ENCODE data around the gene SERPINB6. TPM values are rescaled to one million over a fixed set of nuclear protein-coding genes. Genes with fewer than 3 reads are reported as not detected.
A peak's percentile ranks its signal among the peaks of the same experiment; 100 is the strongest.
"Not testable (repeated sequence)": the region's sequence is repeated elsewhere in the genome, so short reads cannot be mapped to it uniquely, and the experiment has no call there.

SERPINB6 gene
- total RNA-seq, 1 donor, result 58.4 TPM

DNA sequence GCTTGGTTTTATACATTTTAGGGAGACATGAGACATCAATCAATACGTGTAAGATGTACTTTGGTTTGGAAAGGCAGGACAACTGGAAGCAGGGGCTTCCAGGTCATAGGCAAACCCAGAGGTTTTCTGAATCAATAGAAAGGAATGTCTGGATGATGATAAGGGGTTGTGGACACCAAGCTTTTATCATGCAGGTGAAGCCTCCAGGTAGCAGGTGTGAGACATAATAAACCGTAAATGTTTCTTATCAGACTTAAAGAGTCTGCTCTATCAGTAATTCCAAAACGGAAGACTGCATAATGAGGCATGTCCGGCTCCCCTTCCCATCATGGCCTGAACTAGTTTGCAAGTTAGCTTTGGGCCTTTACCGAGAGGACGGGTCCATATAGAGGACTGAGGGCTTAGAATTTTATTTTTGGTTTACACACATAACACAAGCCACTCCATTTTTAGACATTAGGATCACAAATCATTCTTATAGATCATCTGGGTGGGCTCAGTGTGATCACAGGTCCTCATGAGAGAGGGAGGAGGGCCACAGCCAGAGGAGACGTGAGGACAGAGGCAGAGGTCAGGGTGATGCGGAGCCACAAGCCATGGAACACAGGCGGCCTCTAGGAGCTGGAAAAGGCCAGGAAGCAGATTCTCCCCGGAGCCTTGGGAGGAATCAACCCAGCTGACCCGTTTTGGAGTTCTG is 57.6 kb downstream of the SERPINB6 start:
- no peaks in the 10 kb centered on the region for H3K27me3 ChIP-seq (ENCODE audit: insufficient read depth, low read length)
- no peak overlapping the region for H3K4me3 ChIP-seq (ENCODE audit: low read length)
- peaks cover 32% of the 10 kb centered on the region for H3K4me1 ChIP-seq (ENCODE audit: insufficient read depth, low read length)
- H3K9me3 ChIP-seq (ENCODE audit: low read depth, low read length), result no peaks in the 10 kb centered on the region

DNA sequence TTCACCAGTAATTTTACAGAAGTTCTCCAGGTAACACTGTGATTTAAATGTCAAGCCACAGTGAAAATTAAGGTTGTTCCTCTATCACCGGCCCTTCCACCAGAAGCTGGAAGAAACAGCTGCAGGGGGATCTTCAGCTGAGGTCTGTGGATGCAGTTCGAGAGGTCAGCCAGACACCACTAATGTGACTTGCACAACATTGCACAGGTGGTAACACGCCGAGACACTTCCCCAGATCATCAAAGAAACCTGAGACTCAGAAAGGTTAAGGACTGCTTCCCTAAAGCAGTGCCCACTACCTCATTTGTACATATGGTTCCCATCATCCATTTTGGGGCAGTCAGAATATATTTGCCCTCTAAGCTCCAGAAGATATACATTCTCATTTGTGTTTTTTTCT is 60.2 kb downstream of the SERPINB6 start:
- Histone ChIP-seq H3K9me3 (ENCODE audit: low read depth, low read length) (no peaks in the 10 kb centered on the region), H3K27me3 (ENCODE audit: insufficient read depth, low read length) (no peaks in the 10 kb centered on the region), H3K4me1 (ENCODE audit: insufficient read depth, low read length) (peaks cover 29% of the 10 kb centered on the region), H3K4me3 (ENCODE audit: low read length) (no peak overlapping the region)

DNA sequence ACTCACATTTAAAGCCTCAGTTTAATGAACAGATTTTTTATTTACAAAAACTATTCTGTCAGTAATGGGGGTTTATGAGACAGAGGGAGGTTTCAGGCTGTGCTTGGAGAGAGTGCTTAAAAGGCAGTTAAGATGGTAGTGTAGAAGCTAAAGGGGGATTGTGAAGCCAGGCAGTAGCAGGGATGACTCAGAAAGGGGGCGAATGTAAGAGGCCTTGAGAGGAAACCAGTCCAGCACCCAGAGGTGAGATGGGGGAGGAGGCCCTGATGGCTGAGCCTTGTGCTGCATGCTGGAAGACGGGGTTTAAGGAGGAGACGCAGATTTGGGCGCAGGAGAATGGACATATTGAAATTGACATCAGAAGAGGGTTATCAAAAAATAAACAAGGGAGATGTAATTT is 61.6 kb downstream of the SERPINB6 start:
- Histone ChIP-seq H3K27me3 (ENCODE audit: insufficient read depth, low read length) (no peaks in the 10 kb centered on the region), H3K4me1 (ENCODE audit: insufficient read depth, low read length) (peaks cover 29% of the 10 kb centered on the region), H3K4me3 (ENCODE audit: low read length) (no peak overlapping the region), H3K9me3 (ENCODE audit: low read depth, low read length) (no peaks in the 10 kb centered on the region)

DNA sequence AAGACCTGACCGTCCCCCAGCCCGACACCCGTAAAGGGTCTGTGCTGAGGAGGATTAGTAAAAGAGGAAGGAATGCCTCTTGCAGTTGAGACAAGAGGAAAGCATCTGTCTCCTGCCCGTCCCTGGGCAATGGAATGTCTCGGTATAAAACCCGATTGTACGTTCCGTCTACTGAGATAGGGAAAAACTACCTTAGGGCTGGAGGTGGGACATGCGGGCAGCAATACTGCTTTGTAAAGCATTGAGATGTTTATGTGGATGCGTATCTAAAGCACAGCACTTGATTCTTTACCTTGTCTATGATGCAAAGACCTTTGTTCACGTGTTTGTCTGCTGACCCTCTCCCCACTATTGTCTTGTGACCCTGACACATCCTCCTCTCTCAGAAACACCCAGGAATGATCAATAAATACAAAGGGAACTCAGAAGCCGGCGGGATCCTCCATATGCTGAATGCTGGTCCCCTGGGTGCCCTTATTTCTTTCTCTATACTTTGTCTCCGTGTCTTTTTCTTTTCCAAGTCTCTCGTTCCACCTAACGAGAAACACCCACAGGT is 62.2 kb downstream of the SERPINB6 start:
- peaks cover 29% of the 10 kb centered on the region for H3K4me1 ChIP-seq (ENCODE audit: insufficient read depth, low read length)
- H3K27me3 ChIP-seq (ENCODE audit: insufficient read depth, low read length); H3K4me3 ChIP-seq (ENCODE audit: low read length); H3K9me3 ChIP-seq (ENCODE audit: low read depth, low read length): not testable (repeated sequence)

DNA sequence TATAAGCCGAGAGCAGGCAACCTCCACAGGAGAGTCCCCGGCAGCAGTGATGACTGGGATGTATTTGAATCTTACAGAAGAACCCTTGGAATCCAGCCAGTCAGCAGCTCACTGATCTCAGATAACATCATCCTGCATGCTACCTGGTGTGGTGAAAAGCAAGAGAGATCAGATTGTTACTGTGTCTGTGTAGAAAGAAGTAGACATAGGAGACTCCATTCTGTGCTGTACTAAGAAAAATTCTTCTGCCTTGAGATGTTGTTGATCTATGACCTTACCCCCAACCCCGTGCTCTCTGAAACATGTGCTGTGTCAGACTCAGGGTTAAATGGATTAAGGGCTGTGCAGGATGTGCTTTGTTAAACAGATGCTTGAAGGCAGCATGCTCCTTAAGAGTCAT is 62.9 kb downstream of the SERPINB6 start:
- not testable (repeated sequence) for H3K9me3 ChIP-seq (ENCODE audit: low read depth, low read length); H3K27me3 ChIP-seq (ENCODE audit: insufficient read depth, low read length); H3K4me3 ChIP-seq (ENCODE audit: low read length)
- H3K4me1 ChIP-seq (ENCODE audit: insufficient read depth, low read length), result peaks cover 29% of the 10 kb centered on the region

DNA sequence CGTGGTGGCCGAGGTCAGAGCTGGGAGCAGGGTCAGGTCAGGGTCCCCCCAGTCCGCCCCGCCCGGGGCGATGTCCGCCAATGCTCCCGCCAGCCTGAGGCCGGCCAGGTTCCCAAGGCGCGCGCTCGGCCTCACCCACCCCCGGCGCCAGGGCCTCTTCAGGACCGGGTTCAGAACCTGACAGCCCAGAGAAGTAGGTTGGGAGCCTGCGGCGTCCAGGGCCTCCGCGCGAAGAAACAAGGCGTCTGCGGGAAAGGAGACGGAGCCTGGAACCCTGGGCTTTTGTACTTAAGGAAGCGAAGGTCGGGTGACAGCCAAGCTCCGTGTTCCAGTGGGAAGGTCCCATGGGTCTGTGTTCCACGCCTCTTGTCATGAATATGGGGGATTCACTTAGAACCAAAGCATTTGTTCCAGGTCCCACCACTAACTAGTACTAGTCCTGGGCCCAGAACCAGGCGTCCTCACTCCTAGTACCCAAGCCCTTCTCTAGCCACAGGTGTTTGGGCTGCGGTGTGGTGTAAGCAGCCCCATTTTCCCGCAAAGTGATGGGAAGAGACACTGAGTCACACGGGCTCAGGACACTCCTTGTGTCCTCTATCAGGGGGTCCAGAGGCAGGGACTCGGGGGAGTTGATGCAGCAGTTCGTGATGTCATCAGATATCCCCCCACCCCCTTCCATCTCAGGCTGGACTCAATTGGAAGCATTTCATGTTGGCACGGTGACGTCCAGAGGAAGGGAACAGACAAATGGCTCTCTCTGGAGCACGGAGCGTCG is 67.8 kb downstream of the SERPINB6 start:
- H3K4me1 ChIP-seq (ENCODE audit: insufficient read depth, low read length), result peaks cover 39% of the 10 kb centered on the region

DNA sequence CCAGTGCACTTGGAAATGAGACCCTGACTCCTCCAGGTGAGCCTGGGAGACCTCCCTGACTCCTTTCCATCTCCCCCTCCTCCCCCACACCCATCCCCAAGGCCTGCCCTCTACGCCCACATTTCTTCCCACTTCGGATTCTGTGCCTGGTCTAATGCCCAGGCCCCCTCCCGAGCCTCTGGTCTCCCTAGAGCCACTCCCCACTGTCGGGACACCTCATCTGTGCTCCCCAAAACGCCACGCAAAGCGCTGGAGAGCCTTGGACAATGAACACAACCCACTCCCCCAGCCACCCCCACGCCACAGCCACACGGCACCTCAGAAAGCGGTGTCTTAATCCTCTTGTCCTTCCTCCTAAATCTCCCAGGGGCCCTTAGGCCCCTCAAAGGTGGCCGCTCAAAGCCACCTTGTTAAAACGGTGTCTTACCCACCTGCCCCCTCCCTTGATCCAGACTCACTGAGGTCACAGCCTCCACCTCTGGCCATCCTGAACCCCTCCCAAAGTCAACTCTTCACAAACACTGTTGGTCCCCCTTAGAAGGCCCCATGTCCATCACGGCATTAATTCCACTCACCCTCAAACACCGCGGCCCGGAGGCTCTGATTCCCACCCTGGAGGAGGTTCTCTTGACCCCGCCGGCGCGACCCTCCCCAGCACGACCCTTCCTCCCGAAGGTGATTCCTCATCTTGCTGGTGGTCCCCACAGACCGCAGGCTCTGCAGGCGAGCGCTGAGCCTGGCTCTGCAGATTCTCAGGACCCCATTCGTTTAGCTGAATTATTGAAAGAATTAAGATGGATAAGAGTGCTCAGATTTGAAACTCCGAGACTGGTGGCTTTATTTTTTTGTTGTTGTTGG is 69.5 kb downstream of the SERPINB6 start:
- peaks cover 54% of the 10 kb centered on the region for H3K4me1 ChIP-seq (ENCODE audit: insufficient read depth, low read length)
- not testable (repeated sequence) for H3K9me3 ChIP-seq (ENCODE audit: low read depth, low read length); H3K27me3 ChIP-seq (ENCODE audit: insufficient read depth, low read length)
- peak overlapping the region; percentile 81 for H3K4me3 ChIP-seq (ENCODE audit: low read length)

More for the DNA sequence above, 67.8 kb downstream of the SERPINB6 start:
- H3K9me3 ChIP-seq (ENCODE audit: low read depth, low read length); H3K27me3 ChIP-seq (ENCODE audit: insufficient read depth, low read length): not testable (repeated sequence)
- peak overlapping the region; percentile 81 for H3K4me3 ChIP-seq (ENCODE audit: low read length)

DNA sequence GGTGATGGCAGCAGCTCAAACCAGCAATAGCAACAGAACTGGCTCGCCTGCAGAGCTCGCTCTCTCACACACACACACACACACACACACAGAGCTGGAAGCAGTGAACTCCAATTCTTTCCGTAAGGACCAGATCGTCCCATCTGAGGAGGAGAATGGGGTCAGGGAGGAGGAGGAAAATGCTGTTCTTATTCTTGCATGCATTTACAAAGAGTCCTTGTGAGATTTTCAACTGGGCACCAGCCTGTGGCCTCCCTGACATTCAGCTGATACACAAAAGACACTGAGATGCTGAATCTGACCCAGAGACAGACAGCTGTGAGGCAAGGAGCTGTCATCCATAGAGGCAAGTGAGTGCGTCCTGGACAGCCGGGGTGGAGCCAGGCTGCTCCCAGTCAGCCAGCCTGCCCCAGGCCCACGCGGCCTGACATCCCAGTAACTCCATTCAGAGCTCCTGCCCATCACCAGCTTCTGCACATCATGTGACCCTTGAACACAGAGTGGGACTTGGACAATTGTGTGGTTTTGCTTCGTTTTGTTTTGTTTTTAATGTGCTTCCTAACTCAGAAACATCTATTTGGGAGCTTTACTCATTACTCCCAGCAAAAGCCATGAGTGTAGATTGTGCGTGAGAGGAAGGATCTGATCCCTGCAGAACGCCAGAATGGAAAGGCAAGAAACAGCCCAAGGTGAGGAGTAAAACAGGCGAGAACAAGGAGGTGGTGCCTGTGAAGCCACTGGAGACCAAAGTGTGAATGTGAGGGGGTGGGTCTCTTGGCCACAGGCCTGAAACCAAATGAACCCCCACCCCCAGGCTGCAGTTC is 70.3 kb downstream of the SERPINB6 start:
- H3K4me3 ChIP-seq (ENCODE audit: low read length), result peak overlapping the region; percentile 81
- no peaks in the 10 kb centered on the region for H3K9me3 ChIP-seq (ENCODE audit: low read depth, low read length)
- no peaks in the 10 kb centered on the region for H3K27me3 ChIP-seq (ENCODE audit: insufficient read depth, low read length)
- H3K4me1 ChIP-seq (ENCODE audit: insufficient read depth, low read length), result peaks cover 57% of the 10 kb centered on the region

DNA sequence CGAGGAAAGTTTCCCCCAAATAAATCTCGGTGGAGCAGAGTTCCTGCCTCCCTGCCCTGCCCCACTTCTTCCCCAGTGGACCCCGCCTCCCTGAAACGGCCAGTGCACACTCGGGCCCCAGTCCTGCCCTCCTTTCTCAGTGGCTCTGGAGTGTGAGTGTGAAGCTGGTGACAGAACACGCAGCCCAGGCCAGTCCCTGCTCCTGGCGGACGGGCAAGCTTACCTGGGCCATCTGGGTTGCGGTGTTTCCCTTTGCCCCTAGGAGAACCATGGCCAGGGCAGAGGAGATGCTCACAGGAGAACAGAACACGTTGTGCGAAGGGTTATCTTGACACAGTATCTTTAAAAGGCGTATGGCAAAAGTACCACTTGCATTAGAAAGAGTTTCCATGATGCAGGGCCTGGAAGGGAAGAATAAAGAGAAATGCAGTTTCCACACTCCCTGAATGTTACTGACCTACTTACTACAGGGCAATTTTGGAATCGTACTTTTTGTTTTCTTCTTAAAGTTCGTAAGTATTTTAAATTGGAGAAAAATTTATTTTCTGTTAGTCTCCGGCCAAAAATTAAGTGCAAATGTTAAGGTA is 71.1 kb downstream of the SERPINB6 start:
- Histone ChIP-seq H3K4me1 (ENCODE audit: insufficient read depth, low read length) (peaks cover 57% of the 10 kb centered on the region), H3K9me3 (ENCODE audit: low read depth, low read length) (no peaks in the 10 kb centered on the region), H3K4me3 (ENCODE audit: low read length) (no peak overlapping the region), H3K27me3 (ENCODE audit: insufficient read depth, low read length) (no peaks in the 10 kb centered on the region)

DNA sequence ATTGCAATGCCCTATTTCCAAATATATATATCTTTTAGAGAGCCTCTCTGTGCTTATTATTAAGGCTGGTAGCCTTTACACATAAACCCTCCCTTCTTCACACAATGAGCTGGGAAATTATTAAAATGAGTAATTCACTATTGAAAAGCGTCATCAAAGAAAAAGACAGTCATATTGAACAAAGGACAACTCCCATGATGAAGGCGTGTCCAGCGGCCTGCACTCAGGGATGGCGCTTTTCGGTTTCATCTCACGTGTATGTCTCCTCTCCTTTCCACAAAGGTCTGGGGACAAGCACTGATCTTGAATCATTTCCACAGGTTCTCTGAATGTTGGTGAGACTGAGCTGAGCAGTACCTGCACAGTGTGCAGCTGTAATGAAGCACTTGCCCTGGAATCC is 71.8 kb downstream of the SERPINB6 start:
- no peaks in the 10 kb centered on the region for H3K9me3 ChIP-seq (ENCODE audit: low read depth, low read length)
- peaks cover 57% of the 10 kb centered on the region for H3K4me1 ChIP-seq (ENCODE audit: insufficient read depth, low read length)
- no peak overlapping the region for H3K4me3 ChIP-seq (ENCODE audit: low read length)
- H3K27me3 ChIP-seq (ENCODE audit: insufficient read depth, low read length), result no peaks in the 10 kb centered on the region

Other genes with a start within 250 kb of the SERPINB6 start
- gene MYLK4, start 220.6 kb downstream of the SERPINB6 start, total RNA-seq, result 0.42 TPM
- gene WRNIP1, start 206.2 kb downstream of the SERPINB6 start, total RNA-seq, result 21.6 TPM
- gene SERPINB1, start 129.7 kb downstream of the SERPINB6 start, total RNA-seq, result 127 TPM
- gene SERPINB9, start 68.3 kb downstream of the SERPINB6 start, total RNA-seq, result 51.4 TPM
- gene NQO2, start 28.3 kb upstream of the SERPINB6 start, total RNA-seq, result 14.5 TPM
- 19.0 TPM for gene RIPK1, start 96.9 kb upstream of the SERPINB6 start, total RNA-seq
- 2.4 TPM for gene BPHL, start 147.1 kb upstream of the SERPINB6 start, total RNA-seq
- gene TUBB2A, start 186.0 kb upstream of the SERPINB6 start, total RNA-seq, result 14.6 TPM

All from mononuclear cell (primary cell).